ENCODE results near the gene GTF2F1. TPM values are rescaled to one million over a fixed set of nuclear protein-coding genes. Genes with fewer than 3 reads are reported as not detected.
"Not testable (repeated sequence)": the region's sequence is repeated elsewhere in the genome, so short reads cannot be mapped to it uniquely, and the experiment has no call there.

Gene GTF2F1
- total RNA-seq (10 to 100 TPM; 30.8 to 39.8 (median 34.3) TPM), polyA plus RNA-seq (33.8 TPM)
- long read RNA-seq, donor 1, transcript GTF2F1-201 (13 exons, 2,731 nt) = major isoform, 53 of 108 reads
- long read RNA-seq, donor 1, partial matches to known transcripts = 27 of 108 reads
- long read RNA-seq, donor 1, other reads (novel, unspliced or antisense) = 28 of 108 reads
- long read RNA-seq, donor 2, transcript GTF2F1-201 (13 exons, 2,731 nt) = major isoform, 39 of 59 reads
- long read RNA-seq, donor 2, partial matches to known transcripts = 14 of 59 reads
- long read RNA-seq, donor 2, other reads (novel, unspliced or antisense) = 6 of 59 reads
- long read RNA-seq, donor 3, transcript GTF2F1-201 (13 exons, 2,731 nt) = major isoform, 245 of 300 reads
- long read RNA-seq, donor 3, partial matches to known transcripts = 20 of 300 reads
- long read RNA-seq, donor 3, other reads (novel, unspliced or antisense) = 35 of 300 reads
- long read RNA-seq, donor 4, transcript GTF2F1-201 (13 exons, 2,731 nt) = major isoform, 48 of 65 reads
- long read RNA-seq, donor 4, partial matches to known transcripts = 13 of 65 reads
- long read RNA-seq, donor 4, other reads (novel, unspliced or antisense) = 4 of 65 reads

- Histone ChIP-seq H3K27ac (ENCODE audit: low read length) (peak within 1 kb of the TSS; percentile 61), H3K9me3 (ENCODE audit: control insufficient read depth, low read length) (no peaks in the 10 kb centered on the region), H3K27me3 (ENCODE audit: control insufficient read depth, insufficient read depth) (no peaks in the 10 kb centered on the region), H3K4me1 (ENCODE audit: control insufficient read depth, insufficient read depth, low read length) (peaks cover 4% of the 10 kb centered on the region), H3K4me3 (ENCODE audit: low read length) (peak within 1 kb of the TSS; percentile 76)
- ATAC-seq = peak; percentile 94 to 96
- peak; percentile 99 for DNase-seq
- intact Hi-C loops (cut with DNase I) = no loop called here
- under 1% methylated on average over 69 of the region's 69 CpGs for WGBS
Observed at GRCh38 chr19:6393074-6393982, at the start of gene GTF2F1. TSS of gene GTF2F1 (minus strand) at chr19:6393164. CDS start at chr19:6392995, 169 bp downstream.

- intact Hi-C loops (cut with DNase I) = no loop called here
- WGBS = 82% methylated on average over 13 of the region's 13 CpGs
- Histone ChIP-seq H3K27ac (ENCODE audit: low read length) (no peak overlapping the region), H3K9me3 (ENCODE audit: control insufficient read depth, low read length) (no peaks in the 10 kb centered on the region), H3K4me1 (ENCODE audit: control insufficient read depth, insufficient read depth, low read length) (no peaks in the 10 kb centered on the region), H3K4me3 (ENCODE audit: low read length) (no peak overlapping the region), H3K27me3 (ENCODE audit: control insufficient read depth, insufficient read depth) (no peaks in the 10 kb centered on the region)
- no peak for DNase-seq
- ATAC-seq = no peak
Observed at GRCh38 chr19:6442087-6442688, 49.2 kb upstream of the GTF2F1 start.

GRCh38 chr19:6440905-6441304, 47.9 kb upstream of the GTF2F1 start:
- H3K4me1 ChIP-seq (ENCODE audit: control insufficient read depth, insufficient read depth, low read length) = no peaks in the 10 kb centered on the region
- 83% methylated on average over 3 of the region's 3 CpGs for WGBS
- H3K27ac ChIP-seq (ENCODE audit: low read length) = no peak overlapping the region
- H3K27me3 ChIP-seq (ENCODE audit: control insufficient read depth, insufficient read depth) = no peaks in the 10 kb centered on the region
- no peaks in the 10 kb centered on the region for H3K9me3 ChIP-seq (ENCODE audit: control insufficient read depth, low read length)
- ATAC-seq (no peak), DNase-seq (no peak)
- H3K4me3 ChIP-seq (ENCODE audit: low read length) = no peak overlapping the region
- intact Hi-C loops (cut with DNase I) = no loop called here

- Histone ChIP-seq H3K4me1 (ENCODE audit: control insufficient read depth, insufficient read depth, low read length) (no peaks in the 10 kb centered on the region), H3K27ac (ENCODE audit: low read length) (no peak overlapping the region), H3K4me3 (ENCODE audit: low read length) (no peak overlapping the region), H3K27me3 (ENCODE audit: control insufficient read depth, insufficient read depth) (no peaks in the 10 kb centered on the region), H3K9me3 (ENCODE audit: control insufficient read depth, low read length) (no peaks in the 10 kb centered on the region)
- 89% methylated on average over 4 of the region's 4 CpGs for WGBS
- intact Hi-C loops (cut with DNase I) = no loop called here
- DNase-seq (no peak), ATAC-seq (no peak)
Observed at GRCh38 chr19:6439743-6440142, 46.8 kb upstream of the GTF2F1 start.

GRCh38 chr19:6433663-6434062, 40.7 kb upstream of the GTF2F1 start, which contains the start of gene SLC25A41:
TSS of gene SLC25A41 (minus strand) at chr19:6433763. CDS start at chr19:6433693, 70 bp downstream.
- 90% methylated on average over 10 of the region's 10 CpGs for WGBS
- no peak within 1 kb of the TSS for H3K27ac ChIP-seq (ENCODE audit: low read length)
- no peaks in the 10 kb centered on the region for H3K9me3 ChIP-seq (ENCODE audit: control insufficient read depth, low read length)
- no peak within 1 kb of the TSS for H3K4me3 ChIP-seq (ENCODE audit: low read length)
- H3K4me1 ChIP-seq (ENCODE audit: control insufficient read depth, insufficient read depth, low read length) = no peaks in the 10 kb centered on the region
- ATAC-seq = no peak
- intact Hi-C loops (cut with DNase I) = no loop called here
- H3K27me3 ChIP-seq (ENCODE audit: control insufficient read depth, insufficient read depth) = no peaks in the 10 kb centered on the region
- no peak for DNase-seq

- Histone ChIP-seq H3K9me3 (ENCODE audit: control insufficient read depth, low read length) (no peaks in the 10 kb centered on the region), H3K27me3 (ENCODE audit: control insufficient read depth, insufficient read depth) (no peaks in the 10 kb centered on the region), H3K27ac (ENCODE audit: low read length) (no peak overlapping the region), H3K4me3 (ENCODE audit: low read length) (no peak overlapping the region), H3K4me1 (ENCODE audit: control insufficient read depth, insufficient read depth, low read length) (no peaks in the 10 kb centered on the region)
- DNase-seq = peak in 1 of 3 donors; percentile 8
- intact Hi-C loops (cut with DNase I) = no loop called here
- no peak for ATAC-seq
- 87% methylated on average over 11 of the region's 11 CpGs for WGBS
Observed at GRCh38 chr19:6433165-6433564, 40.2 kb upstream of the GTF2F1 start.

- no peak for ATAC-seq
- Histone ChIP-seq H3K27me3 (ENCODE audit: control insufficient read depth, insufficient read depth) (no peaks in the 10 kb centered on the region), H3K27ac (ENCODE audit: low read length) (no peak overlapping the region), H3K9me3 (ENCODE audit: control insufficient read depth, low read length) (no peaks in the 10 kb centered on the region), H3K4me3 (ENCODE audit: low read length) (no peak overlapping the region), H3K4me1 (ENCODE audit: control insufficient read depth, insufficient read depth, low read length) (no peaks in the 10 kb centered on the region)
- intact Hi-C loops (cut with DNase I) = no loop called here
- peak in 1 of 3 donors; percentile 41 for DNase-seq
- WGBS = 91% methylated on average over 11 of the region's 11 CpGs
Observed at GRCh38 chr19:6431891-6432290, 38.9 kb upstream of the GTF2F1 start.

- no peak overlapping the region for H3K4me3 ChIP-seq (ENCODE audit: low read length)
- H3K4me1 ChIP-seq (ENCODE audit: control insufficient read depth, insufficient read depth, low read length) = no peaks in the 10 kb centered on the region
- no peak overlapping the region for H3K27ac ChIP-seq (ENCODE audit: low read length)
- intact Hi-C loops (cut with DNase I) = no loop called here
- H3K27me3 ChIP-seq (ENCODE audit: control insufficient read depth, insufficient read depth) = no peaks in the 10 kb centered on the region
- DNase-seq (peak in 1 of 3 donors; percentile 24), ATAC-seq (no peak)
- no peaks in the 10 kb centered on the region for H3K9me3 ChIP-seq (ENCODE audit: control insufficient read depth, low read length)
- WGBS = 64% methylated on average over 20 of the region's 20 CpGs
Observed at GRCh38 chr19:6429419-6430221, 36.7 kb upstream of the GTF2F1 start.

- H3K27ac ChIP-seq (ENCODE audit: low read length); ATAC-seq; DNase-seq; H3K9me3 ChIP-seq (ENCODE audit: control insufficient read depth, low read length); intact Hi-C loops (cut with DNase I); H3K4me1 ChIP-seq (ENCODE audit: control insufficient read depth, insufficient read depth, low read length); H3K4me3 ChIP-seq (ENCODE audit: low read length); H3K27me3 ChIP-seq (ENCODE audit: control insufficient read depth, insufficient read depth): not testable (repeated sequence)
- 98% methylated on average over 2 of the region's 2 CpGs for WGBS
Observed at GRCh38 chr19:6428692-6429418, 35.9 kb upstream of the GTF2F1 start.
